ENCODE results near the gene AIP.

The AIP gene

GRCh38 chr11:67492801-67493547 is 10.1 kb downstream of the AIP start:
- in situ Hi-C loops (cut with HindIII; ENCODE audit: low sequenced_read_pairs): no loop called here

DNA sequence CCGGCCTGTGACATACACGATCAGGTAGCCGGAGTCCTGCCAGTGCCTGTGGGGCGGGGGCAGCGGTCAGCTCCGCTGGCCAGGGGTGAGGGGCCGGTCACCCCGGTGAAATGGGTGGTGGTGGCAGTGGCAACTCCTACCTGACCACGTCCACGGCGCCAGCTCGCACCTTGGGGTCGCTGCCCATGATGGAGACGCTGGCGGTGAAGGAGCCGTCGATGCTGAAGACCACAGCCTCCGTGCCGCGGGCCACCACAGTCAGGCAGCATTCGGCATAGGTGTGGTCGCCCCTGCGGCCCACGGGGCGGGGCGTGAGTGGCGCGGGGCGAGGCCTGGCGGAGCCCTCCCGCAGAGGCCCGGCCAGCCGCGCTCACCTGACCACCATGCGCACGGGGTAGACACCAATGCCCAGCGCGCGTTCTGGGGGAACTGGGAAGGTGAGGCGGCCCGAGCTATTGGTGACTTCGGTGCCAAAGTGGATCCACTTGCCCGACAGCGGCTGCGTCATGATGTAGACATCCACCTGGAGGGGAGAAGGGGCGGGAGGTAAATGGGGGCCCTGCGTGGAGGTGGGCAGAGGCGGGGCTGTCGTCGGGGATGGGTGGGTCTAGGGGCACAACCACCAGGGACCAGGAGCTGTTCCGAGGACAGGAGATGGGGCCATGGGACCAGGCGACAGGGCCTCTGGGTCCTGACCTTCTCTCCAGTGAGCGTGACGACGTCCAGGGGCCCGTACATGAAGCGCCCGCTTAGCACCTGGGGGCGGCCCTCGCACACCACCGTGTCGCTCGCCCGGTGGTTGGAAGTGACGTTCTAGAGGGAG is 10.9 kb downstream of the AIP start:
- in situ Hi-C loops (cut with HindIII; ENCODE audit: low sequenced_read_pairs): no loop called here

GRCh38 chr11:67494371-67495233 is 11.8 kb downstream of the AIP start:
- in situ Hi-C loops (cut with HindIII; ENCODE audit: low sequenced_read_pairs): no loop called here

GRCh38 chr11:67495234-67496005 is 12.6 kb downstream of the AIP start:
- in situ Hi-C loops (cut with HindIII; ENCODE audit: low sequenced_read_pairs): no loop called here

GRCh38 chr11:67496113-67496512 is 13.3 kb downstream of the AIP start:
- in situ Hi-C loops (cut with HindIII; ENCODE audit: low sequenced_read_pairs): no loop called here

DNA sequence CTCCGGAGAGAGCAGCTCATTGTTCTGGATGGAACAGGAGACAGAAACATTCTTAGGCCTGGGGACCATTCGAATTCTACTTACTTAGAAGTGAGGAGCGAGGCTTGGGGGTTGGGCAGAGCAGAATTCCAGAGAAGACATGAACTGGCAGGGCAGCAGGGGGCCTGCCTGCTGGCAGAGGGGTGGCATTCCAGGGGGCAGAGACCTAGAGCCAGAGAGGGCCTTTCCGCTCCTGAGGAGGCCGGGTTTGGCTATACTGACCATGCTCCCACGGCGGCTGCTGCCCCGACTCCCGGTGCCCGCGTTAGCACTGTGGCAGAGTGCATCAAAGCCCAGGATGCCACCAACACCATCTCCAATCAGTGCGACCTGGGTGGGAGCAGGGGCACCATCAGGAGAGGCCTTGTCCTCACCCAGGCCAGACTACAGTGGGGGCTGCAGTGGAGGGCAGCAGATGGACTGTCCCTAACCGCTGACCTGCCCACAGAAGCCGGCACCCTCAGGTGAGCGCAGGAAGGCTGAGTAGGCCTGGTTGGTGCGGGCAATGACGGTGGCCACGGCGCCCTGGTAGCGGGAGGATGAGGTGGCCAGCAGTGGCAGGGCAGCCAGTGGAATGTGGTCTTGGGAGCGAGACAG is 14.9 kb downstream of the AIP start:
- in situ Hi-C loops (cut with HindIII; ENCODE audit: low sequenced_read_pairs): no loop called here

GRCh38 chr11:67498544-67498972 is 15.7 kb downstream of the AIP start:
- in situ Hi-C loops (cut with HindIII; ENCODE audit: low sequenced_read_pairs): no loop called here

- in situ Hi-C loops (cut with HindIII; ENCODE audit: low sequenced_read_pairs): no loop called here
These were observed 17.1 kb downstream of the AIP start for GRCh38 chr11:67499808-67500483.

DNA sequence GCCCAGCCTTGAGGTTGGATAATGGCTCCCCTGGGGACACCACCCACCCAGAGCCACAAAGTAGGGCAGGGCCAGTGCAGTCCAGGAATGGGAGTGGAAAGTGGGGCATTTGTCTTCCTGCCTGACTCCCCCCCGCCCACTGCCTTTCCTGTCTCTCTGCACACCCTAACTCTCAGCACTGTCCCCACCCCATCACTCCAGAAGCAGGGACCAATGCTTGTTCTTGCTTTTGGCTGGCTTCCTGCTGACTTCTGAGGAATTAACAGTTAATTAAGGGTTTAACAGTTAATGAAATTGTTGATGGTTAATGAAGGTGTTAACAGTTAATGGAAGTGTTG is 17.6 kb downstream of the AIP start:
- in situ Hi-C loops (cut with HindIII; ENCODE audit: low sequenced_read_pairs): no loop called here

- in situ Hi-C loops (cut with HindIII; ENCODE audit: low sequenced_read_pairs): no loop called here
These were observed 18.2 kb downstream of the AIP start for GRCh38 chr11:67500831-67501715.

- in situ Hi-C loops (cut with HindIII; ENCODE audit: low sequenced_read_pairs): no loop called here
These were observed 19.0 kb downstream of the AIP start for GRCh38 chr11:67501854-67502253.

DNA sequence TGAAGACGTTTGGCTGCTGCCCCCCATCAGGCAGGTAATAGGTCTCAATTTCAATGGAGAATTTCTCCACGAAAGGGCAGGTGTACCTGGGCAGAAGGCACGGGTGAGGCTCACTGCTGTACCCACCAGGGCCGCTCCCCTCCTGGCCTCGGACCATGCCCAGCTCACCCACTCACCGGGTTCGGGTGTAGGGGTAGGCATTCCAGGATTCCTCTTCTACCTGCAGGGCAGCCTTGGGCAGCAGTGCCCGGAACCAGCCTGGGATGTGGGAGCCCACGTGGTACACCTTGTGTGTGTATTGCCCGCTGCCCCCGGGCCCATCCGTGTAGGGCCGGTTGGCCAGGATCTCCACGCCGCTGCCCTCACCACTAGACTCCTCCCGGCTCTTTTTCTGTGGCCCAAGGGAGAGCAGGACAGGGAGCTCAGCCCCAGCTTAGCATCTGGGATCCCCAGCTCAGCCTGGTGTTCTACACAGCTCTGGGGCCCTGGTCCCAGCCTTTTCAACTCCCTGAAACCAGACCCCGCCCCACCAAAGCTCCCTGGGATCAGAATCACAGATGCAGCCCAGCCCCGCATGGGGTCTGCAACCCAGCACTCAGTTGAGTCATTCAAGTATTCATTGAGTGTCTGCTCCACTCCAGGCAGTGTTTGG is 19.6 kb downstream of the AIP start:
- in situ Hi-C loops (cut with HindIII; ENCODE audit: low sequenced_read_pairs): no loop called here

GRCh38 chr11:67503119-67504004 is 20.5 kb downstream of the AIP start:
- in situ Hi-C loops (cut with HindIII; ENCODE audit: low sequenced_read_pairs): no loop called here

DNA sequence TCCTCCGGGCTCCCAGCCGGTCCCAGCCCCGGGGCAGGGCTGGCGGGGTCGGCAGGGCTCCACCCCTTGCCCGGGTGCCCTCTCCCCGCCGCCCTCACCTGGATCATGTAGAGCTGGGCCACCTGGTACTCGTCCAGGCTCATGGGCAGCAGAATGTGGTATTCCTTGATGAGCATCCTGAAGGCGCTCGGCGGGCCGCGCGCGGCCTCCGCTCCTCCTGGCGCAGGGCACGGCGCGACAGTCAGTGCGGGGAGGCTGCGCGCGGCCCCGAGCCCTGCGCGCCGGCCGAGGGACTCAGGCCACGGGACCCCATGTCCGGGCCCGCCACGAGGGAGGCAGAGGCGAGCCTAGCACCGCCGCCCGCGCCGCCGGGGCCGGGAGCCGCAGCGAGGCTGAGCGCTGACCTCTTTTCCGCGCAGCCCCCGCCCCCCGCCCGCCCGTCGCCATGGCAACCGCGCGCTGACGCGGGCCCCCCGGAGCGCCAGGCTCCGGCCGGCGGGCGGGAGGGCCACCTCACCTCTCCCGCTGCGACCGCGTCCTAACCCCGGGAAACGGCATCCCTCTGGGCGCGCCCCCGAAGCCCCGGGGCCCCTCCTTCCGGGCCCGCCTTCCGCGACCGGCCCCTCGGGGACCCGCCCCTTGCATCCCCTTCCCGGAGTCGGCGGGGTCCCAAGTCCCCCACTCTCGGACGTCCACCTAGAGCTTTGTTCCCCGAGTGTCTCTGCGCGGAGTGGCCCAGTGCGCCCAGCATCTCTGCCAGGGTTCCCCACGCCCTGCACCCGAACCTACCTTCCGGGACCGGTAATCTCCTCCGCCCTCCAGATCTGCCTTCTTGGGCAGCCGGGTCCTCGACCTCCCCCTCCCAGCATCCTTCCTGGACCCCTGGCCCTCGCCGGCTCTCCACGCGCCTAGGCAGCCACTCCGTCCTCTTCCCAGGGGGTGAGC is 21.5 kb downstream of the AIP start:
- in situ Hi-C loops (cut with HindIII; ENCODE audit: low sequenced_read_pairs): no loop called here

DNA sequence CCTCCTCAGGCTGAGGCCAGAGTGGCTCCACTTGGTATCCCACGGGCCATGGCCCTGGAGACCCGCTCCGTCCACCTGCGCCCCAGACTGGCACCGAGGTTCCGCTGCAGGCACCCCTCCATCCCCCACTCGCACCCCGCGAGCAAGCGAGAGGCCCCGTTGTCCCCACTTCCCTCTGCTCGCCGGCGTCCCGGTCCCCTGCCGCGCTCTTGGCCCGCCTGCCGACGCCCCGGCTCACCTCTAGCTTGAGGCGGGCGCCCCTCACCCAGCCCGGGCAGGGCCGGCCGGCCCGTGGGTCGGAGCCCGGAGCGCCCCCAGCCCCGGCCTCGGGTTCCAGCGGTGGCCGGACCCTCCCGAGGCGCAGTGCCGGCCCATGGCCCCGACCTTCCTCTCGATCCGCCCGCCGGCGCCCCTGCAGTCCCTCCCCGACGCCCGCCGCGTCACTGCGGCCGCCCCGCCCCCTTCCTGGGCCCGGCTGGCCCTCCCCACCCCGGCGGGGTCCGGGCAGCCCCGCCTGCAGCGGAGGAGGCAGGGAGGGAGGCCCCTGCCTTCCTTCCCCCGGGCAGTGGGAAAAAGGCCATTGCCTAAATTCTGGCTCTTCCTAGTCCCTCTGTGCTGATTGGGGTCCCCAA is 22.2 kb downstream of the AIP start, which contains the start of gene PITPNM1:
Gene PITPNM1, minus strand, starts transcription at position 414 of the 632 bp plus-strand sequence. CDS start 1,183 bp downstream, outside the sequence.
- in situ Hi-C loops (cut with HindIII; ENCODE audit: low sequenced_read_pairs): no loop called here
